ENCODE measurements around the gene PDIA5.

The PDIA5 gene

DNA sequence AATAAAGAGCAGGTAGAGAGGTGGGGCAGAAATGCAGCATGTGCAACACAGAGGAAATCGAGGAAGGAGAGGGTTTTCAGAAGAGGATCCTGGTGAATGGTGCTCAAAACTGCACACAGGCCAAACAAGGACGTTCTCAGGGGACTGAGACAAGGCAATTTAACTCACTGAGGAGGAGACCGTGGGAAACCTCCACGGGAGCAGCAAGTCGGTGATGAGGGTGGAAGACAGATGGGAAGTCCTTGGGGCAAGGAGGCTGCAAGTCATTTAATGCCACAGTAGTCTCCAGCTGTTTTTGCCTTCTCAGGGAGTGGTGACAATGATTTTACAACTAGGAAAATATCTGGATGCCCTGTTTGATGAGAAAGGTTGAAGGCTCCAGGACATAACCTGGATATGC is 11.5 kb upstream of the PDIA5 start:
- CTCF ChIA-PET: interaction anchor here (1.9 to 2.3 kb wide), 2 partner anchors 17 kb away, joined by 4 to 10 read pairs; no protein-coding TSS in a partner anchor
- TF ChIP-seq, protein P1, sequence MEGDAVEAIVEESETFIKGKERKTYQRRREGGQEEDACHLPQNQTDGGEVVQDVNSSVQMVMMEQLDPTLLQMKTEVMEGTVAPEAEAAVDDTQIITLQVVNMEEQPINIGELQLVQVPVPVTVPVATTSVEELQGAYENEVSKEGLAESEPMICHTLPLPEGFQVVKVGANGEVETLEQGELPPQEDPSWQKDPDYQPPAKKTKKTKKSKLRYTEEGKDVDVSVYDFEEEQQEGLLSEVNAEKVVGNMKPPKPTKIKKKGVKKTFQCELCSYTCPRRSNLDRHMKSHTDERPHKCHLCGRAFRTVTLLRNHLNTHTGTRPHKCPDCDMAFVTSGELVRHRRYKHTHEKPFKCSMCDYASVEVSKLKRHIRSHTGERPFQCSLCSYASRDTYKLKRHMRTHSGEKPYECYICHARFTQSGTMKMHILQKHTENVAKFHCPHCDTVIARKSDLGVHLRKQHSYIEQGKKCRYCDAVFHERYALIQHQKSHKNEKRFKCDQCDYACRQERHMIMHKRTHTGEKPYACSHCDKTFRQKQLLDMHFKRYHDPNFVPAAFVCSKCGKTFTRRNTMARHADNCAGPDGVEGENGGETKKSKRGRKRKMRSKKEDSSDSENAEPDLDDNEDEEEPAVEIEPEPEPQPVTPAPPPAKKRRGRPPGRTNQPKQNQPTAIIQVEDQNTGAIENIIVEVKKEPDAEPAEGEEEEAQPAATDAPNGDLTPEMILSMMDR (IDR thresholded peaks at IDR 0.05; ENCODE audit: control extremely low read depth, extremely low read depth, low read depth, missing control alignments): no peak
- DNase-seq (ENCODE audit: extremely low spot score): no peak
- POLR2A ChIA-PET: no interaction called here

DNA sequence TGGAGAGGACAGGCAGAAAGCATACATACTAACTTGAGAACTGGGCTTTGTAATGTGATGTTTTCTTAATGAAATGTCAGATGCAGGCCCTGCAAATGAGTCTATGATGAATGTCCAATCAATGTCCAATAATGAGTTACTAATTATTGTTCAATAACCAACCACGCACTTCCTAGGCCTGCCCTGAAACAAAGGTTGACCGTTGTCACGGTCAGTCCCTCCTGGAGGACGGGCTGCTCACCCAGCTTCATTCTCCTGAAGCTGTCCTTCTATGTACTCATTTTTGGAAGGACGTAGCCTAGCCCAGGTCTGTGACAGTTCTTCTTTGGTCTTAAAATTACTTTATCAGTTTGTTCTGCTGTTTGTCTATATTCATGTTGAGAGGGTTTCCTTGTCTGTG is 8.3 kb upstream of the PDIA5 start:
- POLR2A ChIA-PET: no interaction called here
- CTCF ChIA-PET: interaction anchor here (0.8 to 2.2 kb wide), 4 partner anchors 8 to 38 kb away, joined by 3 to 8 read pairs (median 4); partner anchors contain the start of gene PDIA5
- no peak for DNase-seq (ENCODE audit: extremely low spot score)
- TF ChIP-seq, protein P1 (IDR thresholded peaks at IDR 0.05; ENCODE audit: control extremely low read depth, extremely low read depth, low read depth, missing control alignments): no peak

DNA sequence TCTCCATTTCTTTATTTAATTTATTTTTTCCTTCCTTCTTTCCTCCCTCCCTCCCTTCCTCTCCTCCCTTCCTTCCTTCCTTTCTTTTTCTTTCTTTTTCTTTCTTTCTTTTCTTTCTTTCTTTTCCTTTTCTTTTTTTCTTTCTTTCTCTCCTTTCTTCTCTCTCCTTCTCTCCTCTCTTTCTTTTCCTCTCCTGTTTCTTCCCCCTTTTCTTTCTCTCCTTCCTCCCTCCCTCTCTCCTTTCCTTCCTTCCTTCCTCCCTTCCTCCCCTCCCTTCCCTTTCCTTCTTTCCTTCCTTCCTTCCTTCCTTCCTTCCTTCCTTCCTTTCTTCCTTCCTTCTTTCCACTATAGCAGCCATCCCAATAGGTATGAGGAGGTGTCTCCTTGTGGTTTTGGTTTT is 6.8 kb upstream of the PDIA5 start:
- CTCF ChIA-PET: no interaction called here
- no peak for DNase-seq (ENCODE audit: extremely low spot score)
- TF ChIP-seq, protein P1 (IDR thresholded peaks at IDR 0.05; ENCODE audit: control extremely low read depth, extremely low read depth, low read depth, missing control alignments): no peak
- POLR2A ChIA-PET: no interaction called here

DNA sequence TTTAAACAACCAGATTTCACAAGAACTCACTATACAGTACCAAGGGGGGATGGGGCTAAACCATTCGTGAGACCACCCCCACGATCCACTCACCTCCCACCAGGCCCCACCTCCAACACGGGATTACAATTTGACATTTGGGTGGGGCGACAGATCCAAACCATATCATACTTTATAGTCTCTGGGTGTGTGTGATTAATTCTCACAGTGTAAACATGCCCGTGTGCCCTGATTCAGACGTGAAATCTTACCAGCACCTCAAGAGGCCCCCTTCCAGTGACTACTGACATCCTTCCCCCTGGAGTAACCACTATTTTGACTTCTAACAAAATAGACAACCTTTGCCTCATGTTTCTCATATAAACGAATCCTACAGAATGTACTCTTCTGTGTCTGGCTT is 5.0 kb upstream of the PDIA5 start:
- ChIA-PET POLR2A (no interaction called here), CTCF (no interaction called here)
- TF ChIP-seq, protein P1 (IDR thresholded peaks at IDR 0.05; ENCODE audit: control extremely low read depth, extremely low read depth, low read depth, missing control alignments): no peak
- DNase-seq (ENCODE audit: extremely low spot score): no peak

DNA sequence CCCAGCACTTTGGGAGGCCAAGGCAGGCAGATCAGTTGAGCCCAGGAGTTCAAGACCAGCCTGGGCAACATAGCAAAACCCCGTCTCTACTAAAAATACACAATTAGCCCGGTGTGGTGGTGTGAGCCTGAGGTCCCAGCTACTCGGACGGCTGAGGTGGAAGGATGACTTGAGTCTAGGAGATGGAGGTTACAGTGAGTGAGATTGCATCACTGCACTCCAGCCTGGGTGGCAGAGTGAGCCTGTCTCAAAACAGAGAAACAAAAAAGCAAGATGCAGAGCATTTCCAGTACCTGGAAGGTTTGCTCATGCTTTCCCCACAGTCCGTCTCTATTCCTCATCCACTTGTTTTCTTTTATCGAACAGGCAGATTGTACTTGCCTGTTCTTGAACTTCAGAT is 3.8 kb upstream of the PDIA5 start:
- TF ChIP-seq, protein P1 (IDR thresholded peaks at IDR 0.05; ENCODE audit: control extremely low read depth, extremely low read depth, low read depth, missing control alignments): no peak
- ChIA-PET CTCF (interaction anchor here (1.2 to 1.8 kb wide), 2 partner anchors 10 to 14 kb away, joined by 3 to 4 read pairs; no protein-coding TSS in a partner anchor), POLR2A (no interaction called here)
- DNase-seq (ENCODE audit: extremely low spot score): no peak

DNA sequence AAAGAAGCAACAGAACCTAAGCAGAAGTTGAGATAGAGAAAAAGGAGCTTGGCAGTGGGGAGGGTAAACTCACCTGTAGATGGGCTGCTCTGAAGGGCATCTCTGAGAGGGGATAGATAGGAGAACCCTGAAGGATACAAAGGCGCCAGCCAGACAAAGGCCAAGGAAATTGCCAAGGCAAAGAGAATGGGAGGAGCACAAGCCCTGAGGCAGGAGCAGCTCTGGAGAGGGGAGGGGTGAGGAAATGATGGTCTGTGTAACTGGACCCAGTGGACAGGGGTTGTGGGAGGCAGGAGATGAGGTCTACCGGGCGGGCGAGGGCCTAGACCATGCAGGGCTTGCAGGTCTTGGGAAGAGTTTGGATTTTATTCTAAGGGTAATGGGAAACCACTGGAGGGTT is 2.3 kb upstream of the PDIA5 start:
- ChIA-PET CTCF (interaction anchor here (1.8 kb wide), 1 partner anchor 12 kb away, joined by 4 read pairs; no protein-coding TSS in a partner anchor), POLR2A (no interaction called here)
- TF ChIP-seq, protein P1 (IDR thresholded peaks at IDR 0.05; ENCODE audit: control extremely low read depth, extremely low read depth, low read depth, missing control alignments): no peak
- no peak for DNase-seq (ENCODE audit: extremely low spot score)
